ENCODE results near the gene XPR1. TPM values are rescaled to one million over a fixed set of nuclear protein-coding genes. Genes with fewer than 3 reads are reported as not detected.
"Not testable (repeated sequence)": the region's sequence is repeated elsewhere in the genome, so short reads cannot be mapped to it uniquely, and the experiment has no call there.

The XPR1 gene
- total and polyA plus RNA-seq, 5 experiments from 2014 or later = 2.8 to 19.1 (median 4.6) TPM

DNA sequence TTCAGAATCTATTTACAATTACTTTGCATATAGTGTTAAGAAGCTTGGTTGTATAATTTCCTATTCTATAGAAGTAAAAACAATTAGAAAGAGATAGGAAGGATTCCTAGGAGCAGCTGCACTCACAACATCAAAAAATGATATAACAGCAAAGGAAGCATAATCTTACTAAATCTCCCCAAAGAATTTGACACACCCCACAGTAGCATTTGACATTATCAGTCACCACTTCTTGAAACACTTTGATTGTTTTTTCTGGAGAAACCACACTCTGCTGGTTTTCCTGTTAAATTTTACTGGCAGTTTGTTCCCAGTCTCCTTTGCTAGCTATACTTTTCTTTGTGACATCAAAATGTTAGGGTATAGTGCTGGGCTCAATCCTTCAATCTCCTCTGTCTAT lies 180.1 kb downstream of the XPR1 start:
- POLR2A ChIA-PET = no interaction called here
- H3K36me3 Mint-ChIP-seq = peaks cover 32 to 70% (median 47%) of the 10 kb centered on the region in 3 donors

DNA sequence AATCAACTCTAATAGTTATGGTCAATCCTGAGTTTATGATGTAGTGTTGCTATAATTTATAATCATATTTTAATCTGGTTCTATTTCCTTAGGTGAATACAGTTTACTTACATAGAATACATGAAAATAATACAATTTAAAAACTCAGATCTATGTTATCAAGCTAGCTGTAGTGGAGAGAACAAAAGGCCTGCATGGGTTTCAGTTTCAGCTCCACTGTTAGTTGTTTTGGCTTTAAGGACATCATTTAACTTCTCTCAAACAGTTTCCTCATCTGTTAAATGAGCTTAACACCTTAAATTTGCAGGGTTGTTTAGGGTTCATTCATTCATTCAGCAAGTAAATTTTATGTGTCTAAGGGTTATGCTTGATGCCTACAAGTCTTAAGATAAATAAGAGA lies 182.4 kb downstream of the XPR1 start:
- ATAC-seq (no peak), DNase-seq (no peak)
- Mint-ChIP-seq H3K36me3 (peaks cover 19 to 48% (median 35%) of the 10 kb centered on the region in 3 donors), H3K9me3 (no peaks in the 10 kb centered on the region), H3K27ac (no peak overlapping the region), H3K27me3 (no peaks in the 10 kb centered on the region), H3K4me3 (no peak overlapping the region), H3K4me1 (peaks cover 0 to 7% (median 0%) of the 10 kb centered on the region in 4 donors)
- POLR2A ChIA-PET = no interaction called here

More for the DNA sequence above, 180.1 kb downstream of the XPR1 start:
- no peak for DNase-seq
- no peak for ATAC-seq
- no peaks in the 10 kb centered on the region for H3K9me3 Mint-ChIP-seq
- H3K27me3 Mint-ChIP-seq = no peaks in the 10 kb centered on the region
- H3K4me3 Mint-ChIP-seq = no peak overlapping the region
- H3K4me1 Mint-ChIP-seq = peaks cover 0 to 7% (median 0%) of the 10 kb centered on the region in 4 donors
- H3K27ac Mint-ChIP-seq = no peak overlapping the region

DNA sequence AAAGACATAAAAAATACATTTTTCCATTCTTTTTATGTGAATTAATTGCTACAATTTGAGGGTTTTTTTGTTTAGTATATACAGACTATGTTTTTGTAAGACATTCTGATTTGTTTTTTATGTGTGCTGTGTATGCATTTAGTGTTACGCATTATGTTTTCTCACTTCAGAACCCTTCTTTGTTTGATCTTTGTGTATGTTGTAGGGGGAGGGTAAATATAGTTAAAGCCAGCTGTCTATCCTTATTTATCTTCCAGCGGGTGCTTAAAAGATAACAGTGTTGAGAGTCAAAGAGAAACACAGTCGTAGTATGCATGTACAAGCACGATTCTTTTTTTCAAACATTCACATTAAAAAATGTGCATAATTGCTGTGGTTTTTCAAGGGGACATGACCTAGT lies 183.4 kb downstream of the XPR1 start:
- Mint-ChIP-seq H3K9me3 (peaks cover 0 to under 1% (median 0%) of the 10 kb centered on the region in 9 donors), H3K27me3 (no peaks in the 10 kb centered on the region), H3K36me3 (peaks cover 20 to 44% (median 40%) of the 10 kb centered on the region in 3 donors), H3K4me1 (peaks cover 0 to 7% (median 0%) of the 10 kb centered on the region in 4 donors), H3K27ac (no peak overlapping the region), H3K4me3 (no peak overlapping the region)
- ATAC-seq = no peak
- POLR2A ChIA-PET = no interaction called here
- DNase-seq = no peak

DNA sequence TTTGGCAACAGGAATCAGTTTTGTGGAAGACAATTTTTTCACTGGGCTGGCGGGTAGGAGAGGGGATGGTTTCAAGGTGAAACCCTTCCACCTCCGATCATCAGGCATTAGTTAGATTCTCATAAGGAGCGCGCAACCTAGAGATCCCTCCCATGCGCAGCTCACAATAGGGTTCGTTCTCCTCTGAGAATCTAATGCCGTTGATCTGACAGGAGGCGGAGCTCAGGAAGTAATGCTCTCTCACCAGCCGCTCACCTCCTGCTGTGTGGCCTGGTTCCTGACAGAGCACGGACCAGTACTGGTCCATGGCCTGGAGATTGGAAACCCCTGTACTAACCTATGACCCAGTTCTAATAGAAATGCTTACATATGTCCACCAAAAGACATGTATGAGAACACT lies 184.3 kb downstream of the XPR1 start:
- H3K27ac Mint-ChIP-seq = peak overlapping the region in 1 of 10 donors; percentile 3
- H3K4me1 Mint-ChIP-seq = peaks cover 0 to 7% (median 0%) of the 10 kb centered on the region in 4 donors
- H3K4me3 Mint-ChIP-seq = no peak overlapping the region
- DNase-seq (no peak), ATAC-seq (no peak)
- H3K9me3 Mint-ChIP-seq = peaks cover 0 to 6% (median 0%) of the 10 kb centered on the region in 9 donors
- no peaks in the 10 kb centered on the region for H3K27me3 Mint-ChIP-seq
- POLR2A ChIA-PET = no interaction called here
- peaks cover 28 to 46% (median 43%) of the 10 kb centered on the region in 3 donors for H3K36me3 Mint-ChIP-seq

DNA sequence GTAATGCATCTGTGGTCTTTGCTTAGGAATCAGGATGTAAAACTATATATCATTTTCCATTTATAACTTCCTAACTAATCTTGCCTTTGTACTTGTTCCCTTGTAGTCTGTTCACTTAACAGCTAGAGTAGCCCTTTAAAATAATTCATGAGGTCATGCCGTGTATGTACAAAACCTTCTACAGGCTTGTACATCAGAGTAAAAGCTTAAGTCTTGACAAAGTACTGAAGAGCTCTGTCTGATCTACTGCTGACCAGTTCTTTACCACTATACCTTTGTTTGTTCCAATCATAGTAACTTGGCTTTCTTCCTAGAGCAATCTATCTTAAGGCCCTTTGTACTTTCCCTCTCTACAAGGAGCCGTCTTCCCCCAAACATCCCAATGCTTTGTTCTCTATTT lies 190.1 kb downstream of the XPR1 start:
- H3K36me3 Mint-ChIP-seq = peaks cover 15 to 51% (median 47%) of the 10 kb centered on the region in 3 donors

DNA sequence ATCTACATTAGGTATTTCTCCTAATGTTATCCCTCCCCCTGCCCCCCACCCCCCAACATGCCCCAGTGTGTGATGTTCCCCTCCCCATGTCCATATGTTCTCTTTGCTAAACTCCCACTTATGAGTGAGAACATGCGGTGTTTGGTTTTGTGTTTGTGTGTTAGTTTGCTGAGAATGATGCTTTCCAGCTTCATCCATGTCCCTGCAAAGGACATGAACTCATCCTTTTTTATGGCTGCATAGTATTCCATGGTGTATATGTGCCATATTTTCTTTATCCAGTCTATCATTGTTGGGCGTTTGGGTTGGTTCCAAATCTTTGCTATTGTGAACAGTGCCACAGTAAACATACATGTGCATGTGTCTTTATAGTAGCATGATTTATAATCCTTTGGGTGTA lies 199.7 kb downstream of the XPR1 start:
- H3K4me3 Mint-ChIP-seq, H3K27me3 Mint-ChIP-seq, DNase-seq, POLR2A ChIA-PET, H3K27ac Mint-ChIP-seq, ATAC-seq: not testable (repeated sequence)
- H3K9me3 Mint-ChIP-seq = peaks cover 10 to 33% (median 17%) of the 10 kb centered on the region in 9 donors
- H3K36me3 Mint-ChIP-seq = peaks cover 32 to 81% (median 76%) of the 10 kb centered on the region in 3 donors
- H3K4me1 Mint-ChIP-seq = peaks cover 3 to 10% (median 9%) of the 10 kb centered on the region in 4 donors

More for the DNA sequence above, 190.1 kb downstream of the XPR1 start:
- no peak overlapping the region for H3K4me3 Mint-ChIP-seq
- H3K27me3 Mint-ChIP-seq = no peaks in the 10 kb centered on the region
- peaks cover 0 to 6% (median 0%) of the 10 kb centered on the region in 9 donors for H3K9me3 Mint-ChIP-seq
- H3K4me1 Mint-ChIP-seq = peaks cover 0 to 2% (median 0%) of the 10 kb centered on the region in 4 donors
- POLR2A ChIA-PET = no interaction called here
- DNase-seq (no peak), ATAC-seq (no peak)
- no peak overlapping the region for H3K27ac Mint-ChIP-seq

DNA sequence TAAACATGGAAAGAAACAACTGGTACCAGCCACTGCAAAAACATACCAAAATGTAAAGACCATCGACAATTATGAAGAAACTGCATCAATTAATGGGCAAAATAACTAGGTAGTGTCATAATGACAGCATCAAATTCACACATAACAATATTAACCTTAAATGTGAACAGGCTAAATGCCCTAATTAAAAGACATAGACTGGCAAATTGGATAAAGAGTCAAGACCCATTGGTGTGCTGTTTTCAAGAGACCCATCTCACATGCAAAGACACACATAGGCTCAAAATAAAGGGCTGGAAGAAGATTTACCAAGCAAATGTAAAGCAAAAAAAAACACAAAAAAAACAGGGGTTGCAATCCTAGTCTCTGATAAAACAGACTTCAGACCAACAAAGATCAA lies 201.4 kb downstream of the XPR1 start:
- ATAC-seq, POLR2A ChIA-PET, H3K27me3 Mint-ChIP-seq, H3K27ac Mint-ChIP-seq, DNase-seq: not testable (repeated sequence)
- H3K4me1 Mint-ChIP-seq = peaks cover 10 to 18% (median 15%) of the 10 kb centered on the region in 4 donors
- H3K4me3 Mint-ChIP-seq = peak overlapping the region in 1 of 10 donors; percentile 14
- peaks cover 44 to 88% (median 84%) of the 10 kb centered on the region in 3 donors for H3K36me3 Mint-ChIP-seq
- peaks cover 10 to 33% (median 20%) of the 10 kb centered on the region in 9 donors for H3K9me3 Mint-ChIP-seq

DNA sequence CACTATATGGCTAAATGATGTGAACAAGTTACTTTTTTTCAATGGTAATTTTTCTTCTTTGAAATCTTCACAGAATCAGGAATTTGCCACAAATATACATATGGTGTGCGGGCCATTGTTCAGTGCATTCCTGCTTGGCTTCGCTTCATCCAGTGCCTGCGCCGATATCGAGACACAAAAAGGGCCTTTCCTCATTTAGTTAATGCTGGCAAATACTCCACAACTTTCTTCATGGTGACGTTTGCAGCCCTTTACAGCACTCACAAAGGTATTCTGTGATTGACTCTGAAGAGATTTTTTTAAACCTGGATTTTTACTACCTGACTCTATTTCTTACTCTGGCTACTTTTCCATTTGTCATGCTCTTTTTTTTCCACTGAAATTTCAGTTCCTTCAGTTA lies 204.6 kb downstream of the XPR1 start:
- peak overlapping the region in 2 of 10 donors; percentile 14 to 90 for H3K27ac Mint-ChIP-seq
- H3K4me3 Mint-ChIP-seq = peak overlapping the region in 2 of 10 donors; percentile 32 to 45
- H3K4me1 Mint-ChIP-seq = peaks cover 10 to 18% (median 15%) of the 10 kb centered on the region in 4 donors
- ATAC-seq (no peak), DNase-seq (no peak)
- POLR2A ChIA-PET = no interaction called here
- H3K36me3 Mint-ChIP-seq = peaks cover 44 to 69% (median 68%) of the 10 kb centered on the region in 3 donors
- no peaks in the 10 kb centered on the region for H3K27me3 Mint-ChIP-seq
- H3K9me3 Mint-ChIP-seq = peaks cover 0 to 34% (median 10%) of the 10 kb centered on the region in 9 donors

DNA sequence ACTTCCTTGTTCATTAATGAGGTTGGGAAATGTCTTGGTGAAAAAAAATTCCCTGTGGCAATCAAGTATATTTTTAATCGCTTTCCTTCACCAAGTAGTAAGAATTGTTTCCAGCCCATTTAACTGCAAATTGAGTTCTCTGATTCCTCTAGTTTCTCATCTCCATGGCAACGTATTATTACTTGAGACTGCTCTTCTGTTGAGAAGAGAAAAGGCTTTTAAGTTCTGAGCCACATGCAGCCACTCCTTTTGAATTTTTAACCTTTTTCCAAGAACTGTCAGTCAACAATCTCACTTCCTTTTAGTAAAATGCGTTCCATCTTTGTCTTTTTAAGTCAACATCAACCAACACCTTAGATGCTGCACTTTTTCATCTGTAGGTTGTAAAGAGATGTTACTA lies 205.2 kb downstream of the XPR1 start:
- DNase-seq = peak in 2 of 10 donors; percentile 0 to 26
- ATAC-seq = no peak
- peak overlapping the region in 1 of 10 donors; percentile 30 for H3K4me3 Mint-ChIP-seq
- peaks cover 10 to 18% (median 15%) of the 10 kb centered on the region in 4 donors for H3K4me1 Mint-ChIP-seq
- H3K9me3 Mint-ChIP-seq = peaks cover 0 to 28% (median 10%) of the 10 kb centered on the region in 9 donors
- peak overlapping the region in 2 of 10 donors; percentile 40 to 90 for H3K27ac Mint-ChIP-seq
- POLR2A ChIA-PET = no interaction called here
- H3K27me3 Mint-ChIP-seq = no peaks in the 10 kb centered on the region
- H3K36me3 Mint-ChIP-seq = peaks cover 44 to 64% (median 63%) of the 10 kb centered on the region in 3 donors

DNA sequence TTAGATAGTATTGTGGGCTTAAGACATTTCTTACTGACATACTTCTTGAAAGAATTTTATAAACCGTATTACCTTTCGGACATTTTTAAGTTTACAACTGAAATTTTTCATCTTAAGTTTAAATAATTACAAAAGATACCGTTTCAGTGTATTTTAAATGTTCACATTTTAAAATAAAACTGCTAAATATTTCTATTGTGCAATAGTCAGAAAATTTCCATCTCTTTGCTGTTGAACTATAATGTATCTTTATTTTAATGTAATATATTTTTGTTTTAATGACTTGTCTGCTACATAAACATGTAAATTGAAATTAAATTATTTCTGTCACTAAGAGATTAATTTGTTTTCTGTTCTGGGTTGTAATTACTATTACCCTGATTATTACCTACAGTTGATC lies 206.7 kb downstream of the XPR1 start:
- H3K27ac Mint-ChIP-seq = no peak overlapping the region
- H3K9me3 Mint-ChIP-seq = peaks cover 0 to 14% (median 4%) of the 10 kb centered on the region in 9 donors
- POLR2A ChIA-PET = no interaction called here
- DNase-seq (no peak), ATAC-seq (no peak)
- H3K4me3 Mint-ChIP-seq = no peak overlapping the region
- peaks cover 30 to 49% (median 48%) of the 10 kb centered on the region in 3 donors for H3K36me3 Mint-ChIP-seq
- H3K27me3 Mint-ChIP-seq = no peaks in the 10 kb centered on the region
- peaks cover 10 to 18% (median 15%) of the 10 kb centered on the region in 4 donors for H3K4me1 Mint-ChIP-seq

DNA sequence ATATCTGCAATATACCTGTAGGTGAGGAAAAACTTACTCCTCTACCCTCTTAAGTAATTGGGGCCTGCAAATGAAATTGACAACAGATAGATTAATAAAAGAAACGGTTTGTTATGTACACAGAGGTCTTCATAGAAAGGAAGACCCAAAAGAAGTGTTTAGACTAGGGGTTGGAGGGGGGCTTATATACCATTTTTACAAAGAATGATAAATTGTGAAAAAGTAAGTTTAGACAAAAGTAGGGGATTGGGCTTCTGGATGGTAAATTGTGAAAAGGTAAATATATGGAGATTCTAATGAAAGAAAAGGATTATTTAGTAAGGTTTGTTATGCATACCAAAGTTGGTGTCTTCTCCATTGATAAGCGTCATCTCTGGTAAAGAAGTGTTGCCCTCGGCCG lies 207.7 kb downstream of the XPR1 start:
- H3K4me3 Mint-ChIP-seq = no peak overlapping the region
- POLR2A ChIA-PET = no interaction called here
- H3K9me3 Mint-ChIP-seq = peaks cover 0 to 7% (median 3%) of the 10 kb centered on the region in 9 donors
- no peak for ATAC-seq
- H3K27me3 Mint-ChIP-seq = no peaks in the 10 kb centered on the region
- peaks cover 10 to 18% (median 14%) of the 10 kb centered on the region in 4 donors for H3K4me1 Mint-ChIP-seq
- peaks cover 29 to 43% (median 42%) of the 10 kb centered on the region in 3 donors for H3K36me3 Mint-ChIP-seq
- H3K27ac Mint-ChIP-seq = no peak overlapping the region
- DNase-seq = no peak

DNA sequence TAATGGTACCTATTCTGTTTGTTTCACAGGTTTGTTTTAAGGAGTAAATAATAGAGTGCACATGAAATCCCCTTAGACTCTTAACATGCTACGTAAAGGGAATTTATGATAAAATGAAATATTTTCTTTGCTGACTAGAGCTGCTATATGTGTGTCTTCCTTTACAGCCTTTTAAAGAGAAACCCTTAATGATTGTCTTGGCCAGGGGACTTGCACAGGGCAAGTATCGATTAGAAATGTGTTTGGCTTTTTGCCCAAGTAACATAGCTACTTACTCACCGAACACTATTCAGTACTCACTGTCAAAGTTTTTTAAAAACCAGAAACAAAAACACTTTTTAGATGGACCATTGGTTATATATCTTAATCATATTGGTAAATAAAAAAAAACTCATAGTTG lies 209.6 kb downstream of the XPR1 start:
- H3K27ac Mint-ChIP-seq = peak overlapping the region in 1 of 10 donors; percentile 25
- H3K4me3 Mint-ChIP-seq = no peak overlapping the region
- peaks cover 5 to 9% (median 7%) of the 10 kb centered on the region in 4 donors for H3K4me1 Mint-ChIP-seq
- no peaks in the 10 kb centered on the region for H3K27me3 Mint-ChIP-seq
- ATAC-seq = no peak
- peaks cover 0 to 4% (median 0%) of the 10 kb centered on the region in 9 donors for H3K9me3 Mint-ChIP-seq
- no peak for DNase-seq
- POLR2A ChIA-PET = no interaction called here
- H3K36me3 Mint-ChIP-seq = peaks cover 19 to 34% (median 32%) of the 10 kb centered on the region in 3 donors

DNA sequence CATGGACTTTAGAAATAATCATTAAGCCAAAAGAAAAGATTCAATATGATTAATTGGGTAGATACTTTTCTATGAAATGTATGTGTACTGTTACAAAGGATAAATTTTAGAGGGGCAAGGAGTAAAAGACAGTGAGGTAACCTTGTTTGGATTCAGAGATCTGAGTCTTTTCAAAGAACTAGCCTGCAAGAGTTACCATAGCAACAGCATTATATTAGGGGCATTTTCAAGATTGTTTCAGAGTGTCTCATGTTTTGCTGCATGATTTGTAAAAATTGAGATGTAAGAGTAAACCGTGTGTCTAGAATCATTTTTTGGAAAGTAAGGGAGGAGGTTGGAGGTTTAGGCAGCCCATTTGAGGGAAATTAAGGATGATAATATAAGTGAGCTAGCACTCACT lies 210.2 kb downstream of the XPR1 start:
- POLR2A ChIA-PET = no interaction called here
- DNase-seq (no peak), ATAC-seq (no peak)
- Mint-ChIP-seq H3K27me3 (no peaks in the 10 kb centered on the region), H3K27ac (peak overlapping the region in 1 of 10 donors; percentile 25), H3K9me3 (peaks cover 0 to 4% (median 0%) of the 10 kb centered on the region in 9 donors), H3K36me3 (peaks cover 12 to 33% (median 29%) of the 10 kb centered on the region in 3 donors), H3K4me1 (peaks cover under 1 to 3% (median 1%) of the 10 kb centered on the region in 4 donors), H3K4me3 (no peak overlapping the region)

All from naive thymus-derived CD8-positive, alpha-beta T cell (primary cell).